GM23338 (cell line): Measurements from ENCODE around the gene TRIM71. TPM values are rescaled to one million over a fixed set of nuclear protein-coding genes. Genes with fewer than 3 reads are reported as not detected.

Experiments used
- ATAC-seq: fragments of 200-7000 bp; cut with Tn5 transposase; 3 replicates; pipeline ENCODE4 v1.9.1; 2020
- DNase-seq: peaks from one replicate; pipeline ENCODE4 v3.0.0-alpha.2; 2015; ENCODE audit warnings: low spot score
- H2AFZ ChIP-seq: fragments of 200-600 bp; sonication (generic); 2 replicates; pipeline ENCODE4 v1.8.0; 2016; ENCODE audit warnings: antibody characterized with exemption, mild to moderate bottlenecking, moderate library complexity
- H3F3A ChIP-seq: fragments of 200-600 bp; sonication (generic); replicated peaks from 2 replicates; pipeline ENCODE4 v1.8.0; 2017; ENCODE audit warnings: antibody characterized with exemption, mixed run types, low read depth
- H3K27ac ChIP-seq: fragments of 200-600 bp; sonication (generic); 2 replicates; pipeline ENCODE4 v1.6.1; 2016; ENCODE audit warnings: low read depth
- H3K27me3 ChIP-seq: fragments of 200-600 bp; sonication (generic); 2 replicates; pipeline ENCODE4 v1.8.0; 2016; ENCODE audit warnings: mild to moderate bottlenecking, mixed run types, moderate library complexity; ENCODE audit not compliant: insufficient read depth
- H3K36me3 ChIP-seq: fragments of 200-600 bp; sonication (generic); 2 replicates; pipeline ENCODE4 v1.8.0; 2016; ENCODE audit warnings: mild to moderate bottlenecking; ENCODE audit not compliant: insufficient read depth
- H3K4me1 ChIP-seq: fragments of 200-600 bp; sonication (generic); 2 replicates; pipeline ENCODE4 v1.8.0; 2016; ENCODE audit warnings: mild to moderate bottlenecking, moderate library complexity; ENCODE audit not compliant: insufficient read depth
- H3K4me2 ChIP-seq: fragments of 200-600 bp; sonication (generic); 2 replicates; pipeline ENCODE4 v1.7.1; 2017; ENCODE audit warnings: mixed run types
- H3K4me3 ChIP-seq: fragments of 200-600 bp; sonication (generic); 2 replicates; pipeline ENCODE4 v1.6.1; 2016; ENCODE audit warnings: mixed run types
- H3K79me2 ChIP-seq: fragments of 200-600 bp; sonication (generic); replicated peaks from 2 replicates; pipeline ENCODE4 v1.8.0; 2017; ENCODE audit warnings: mild to moderate bottlenecking; ENCODE audit not compliant: insufficient read depth
- H3K9me2 ChIP-seq: fragments of 200-600 bp; sonication (generic); 2 replicates; pipeline ENCODE4 v1.8.0; 2017; ENCODE audit not compliant: insufficient read depth
- H4K20me1 ChIP-seq: fragments of 200-600 bp; sonication (generic); replicated peaks from 2 replicates; pipeline ENCODE4 v1.8.0; 2017; ENCODE audit warnings: mild to moderate bottlenecking; ENCODE audit not compliant: insufficient read depth
- H3K27ac Mint-ChIP-seq: 2 replicates; pipeline ENCODE4 v1.8.0; 2020; ENCODE audit warnings: inconsistent platforms, mild to moderate bottlenecking, moderate library complexity, mixed read lengths
- H3K27me3 Mint-ChIP-seq: 3 replicates; pipeline ENCODE4 v1.8.0; 2022; ENCODE audit warnings: low read depth, mild to moderate bottlenecking, moderate library complexity, mixed read lengths, inconsistent platforms; ENCODE audit not compliant: insufficient read depth, poor library complexity
- H3K36me3 Mint-ChIP-seq: 3 replicates; pipeline ENCODE4 v1.8.0; 2021; ENCODE audit warnings: low read depth, mild to moderate bottlenecking, inconsistent platforms, moderate library complexity, mixed read lengths
- H3K4me1 Mint-ChIP-seq: 3 replicates; pipeline ENCODE4 v1.8.0; 2020; ENCODE audit warnings: mild to moderate bottlenecking, inconsistent platforms, mixed read lengths
- H3K4me3 Mint-ChIP-seq: 3 replicates; pipeline ENCODE4 v1.8.0; 2021; ENCODE audit warnings: moderate library complexity, mild to moderate bottlenecking, inconsistent platforms, mixed read lengths
- H3K9me3 Mint-ChIP-seq: 3 replicates; pipeline ENCODE4 v1.8.0; 2020; ENCODE audit warnings: moderate library complexity, mild to moderate bottlenecking, inconsistent platforms, mixed read lengths
- CREB1 ChIP-seq: fragments of 250-450 bp; sonication (Bioruptor Pico); IDR thresholded peaks from 2 replicates; pipeline ENCODE4 v1.5.0; 2020; ENCODE audit warnings: low read depth, mild to moderate bottlenecking, moderate library complexity
- CTCF ChIP-seq, 2 experiments: fragments of 200-600 bp in 1 of 2; sonication (generic) in 1 of 2; conservative IDR thresholded peaks; 2 replicates each; pipeline versions ENCODE4 v1.5.1 to v1.6.1; 2016 to 2017; ENCODE audit warnings: antibody characterized with exemption in 2 of 2, low read depth in 2 of 2, mild to moderate bottlenecking in 2 of 2, moderate library complexity in 1 of 2
- ETS1 ChIP-seq: IDR thresholded peaks from 2 replicates; pipeline ENCODE4 v1.6.1; 2016; ENCODE audit warnings: antibody characterized with exemption
- EZH2 ChIP-seq: fragments of 200-600 bp; sonication (generic); IDR thresholded peaks from one replicate; pipeline ENCODE4 v1.8.0; 2017; ENCODE audit warnings: antibody characterized with exemption, mild to moderate bottlenecking, low read depth; ENCODE audit not compliant: unreplicated experiment
- EZH2phosphoT487 ChIP-seq: fragments of 200-600 bp; sonication (generic); IDR thresholded peaks from one replicate; pipeline ENCODE4 v1.8.1; 2018; ENCODE audit warnings: antibody characterized with exemption; ENCODE audit not compliant: unreplicated experiment
- JUNB ChIP-seq: IDR thresholded peaks from one replicate; pipeline ENCODE4 v1.6.1; 2016; ENCODE audit warnings: antibody characterized with exemption; ENCODE audit not compliant: unreplicated experiment
- NANOG ChIP-seq: IDR thresholded peaks from 2 replicates; pipeline ENCODE4 v1.6.1; 2016; ENCODE audit warnings: antibody characterized with exemption, borderline replicate concordance
- POLR2AphosphoS5 ChIP-seq: IDR thresholded peaks from 2 replicates; pipeline ENCODE4 v1.6.1; 2016; ENCODE audit warnings: antibody characterized with exemption, low read depth
- REST ChIP-seq: IDR thresholded peaks from one replicate; pipeline ENCODE4 v1.6.1; 2018; ENCODE audit warnings: antibody characterized with exemption; ENCODE audit not compliant: unreplicated experiment
- STAT1 ChIP-seq: IDR thresholded peaks from one replicate; pipeline ENCODE4 v1.6.1; 2016; ENCODE audit warnings: antibody characterized with exemption; ENCODE audit not compliant: unreplicated experiment
- ZNF114 ChIP-seq: fragments of 250-450 bp; sonication (Bioruptor Pico); IDR thresholded peaks from 2 replicates; pipeline ENCODE4 v1.5.0; 2020; ENCODE audit warnings: mild to moderate bottlenecking, moderate library complexity
- ZNF331 ChIP-seq: fragments of 250-450 bp; sonication (Bioruptor Pico); IDR thresholded peaks from 2 replicates; pipeline ENCODE4 v1.5.0; 2020; ENCODE audit warnings: low read depth, mild to moderate bottlenecking, moderate library complexity
- ZNF462 ChIP-seq: fragments of 250-450 bp; sonication (Bioruptor Pico); IDR thresholded peaks from 2 replicates; pipeline ENCODE4 v1.5.0; 2020; ENCODE audit warnings: mild to moderate bottlenecking, moderate library complexity
- polyA plus RNA-seq: library from polyadenylated mRNA; unstranded; fragments of >200 nt; fragmentation: Nextera tagmentation; extraction: Ambion mirVana; gene quantifications from 2 replicates; pipeline ENCODE4 v1.2.1, GENCODE V29; 2016
- total RNA-seq: library from RNA; depleted of rRNA; stranded (reverse); fragments of >200 nt; shearing (Covaris generic); gene quantifications from 2 replicates; pipeline ENCODE4 v1.2.3, GENCODE V29; 2014

TRIM71 gene
- total and polyA plus RNA-seq, 2 experiments from 2014 or later: 71.5 to 346 TPM

- Histone ChIP-seq H3K4me1 (peaks cover 84% of the 10 kb centered on the region), H2AFZ (no peak overlapping the region), H3K4me3 (peak overlapping the region; percentile 50), H3K27me3 (no peaks in the 10 kb centered on the region), H3K36me3 (peaks cover 1% of the 10 kb centered on the region; the same call in 1 of the 2 replicates), H3K9me2 (no peaks in the 10 kb centered on the region), H3K4me2 (peak overlapping the region; percentile 77), H4K20me1 (peaks cover 62% of the 10 kb centered on the region), H3K27ac (peak overlapping the region; percentile 98), H3F3A (peaks cover 36% of the 10 kb centered on the region), H3K79me2 (peaks cover 97% of the 10 kb centered on the region)
- TF ChIP-seq CREB1 (CRISPR knock-in tag) (peak; percentile 63), EZH2 (no peak), NANOG (peak; percentile 68; the same call in 1 of the 2 replicates), REST (peak; percentile 22), EZH2phosphoT487 (no peak), ZNF331 (CRISPR knock-in tag) (no peak), STAT1 (no peak), POLR2AphosphoS5 (peak; percentile 64), ETS1 (peak; percentile 30; the same call in 1 of the 2 replicates), ZNF462 (CRISPR knock-in tag) (no peak; the same call in 1 of the 2 replicates), JUNB (no peak), ZNF114 (no peak), CTCF (conservative IDR thresholded peaks at IDR 0.05; ENCODE audit: low read depth in 2 of 2) (0 out of 4 replicates have a peak, but pooled peaks of 1 of the 2 experiments have one; percentile 6)
- DNase-seq (peak; percentile 99), ATAC-seq (peak; percentile 71)
- Mint-ChIP-seq H3K4me1 (peaks cover 94% of the 10 kb centered on the region), H3K9me3 (no peaks in the 10 kb centered on the region), H3K4me3 (peak overlapping the region; percentile 63), H3K27me3 (peaks cover 58% of the 10 kb centered on the region), H3K27ac (peak overlapping the region; percentile 96), H3K36me3 (peaks cover 26% of the 10 kb centered on the region; the same call in 2 of the 3 replicates)
Measured at GRCh38 chr3:32869513-32870047, 51.8 kb downstream of the TRIM71 start.
